ENCODE measurements around the gene SNCB. TPM values are rescaled to one million over a fixed set of nuclear protein-coding genes. Genes with fewer than 3 reads are reported as not detected.
A peak's percentile ranks its signal among the peaks of the same experiment; 100 is the strongest.

SNCB gene
- total and polyA plus RNA-seq, 2 of the 8 experiments (the other 6 are each of a cell fraction or from before 2014, with no cell fraction given) = 4.2 to 5.9 TPM

DNA sequence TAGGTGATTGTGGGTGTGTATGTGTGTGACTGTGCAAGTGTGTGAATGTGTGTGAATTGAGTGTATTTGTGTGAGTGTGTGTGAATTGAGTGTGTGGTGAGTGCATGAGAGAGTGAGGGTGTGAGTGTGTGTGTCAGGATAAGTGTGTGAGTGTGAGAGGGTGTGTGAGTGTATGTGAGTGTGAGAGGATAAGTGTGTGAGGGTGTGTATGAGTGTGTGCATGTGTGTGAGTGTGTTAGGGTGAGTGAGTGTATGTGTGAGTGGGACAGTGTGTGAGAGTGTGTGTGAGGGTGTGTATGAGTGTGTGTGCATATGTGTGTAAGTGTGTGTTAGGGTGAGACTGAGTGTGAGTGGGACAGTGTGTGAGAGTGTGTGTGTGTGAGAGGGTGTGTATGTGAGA lies 42.0 kb downstream of the SNCB start:
- Histone ChIP-seq H3K4me3 (ENCODE audit: extremely low read depth in 1 of 4, insufficient read depth in 2 of 4, low read depth in 3 of 4, low read length in 4 of 4) (no peak overlapping the region), H3K4me2 (ENCODE audit: insufficient read depth in 1 of 2, low read depth in 2 of 2, low read length in 2 of 2) (no peak overlapping the region), H3K79me2 (ENCODE audit: control insufficient read depth in 1 of 2, insufficient read depth in 2 of 2, low read length in 2 of 2) (no peaks in the 10 kb centered on the region), H2BK12ac (ENCODE audit: low read depth, low read length) (0 out of 2 replicates have a peak overlapping the region, but pooled peaks have one; percentile 14), H3K9ac (replicated peaks in 1 of 4; ENCODE audit: extremely low read depth in 1 of 4, low read depth in 3 of 4, low read length in 3 of 4) (no peak overlapping the region), H2BK20ac (ENCODE audit: low read length) (0 out of 2 replicates have a peak overlapping the region, but pooled peaks have one; percentile 6), H3K23me2 (ENCODE audit: low read depth, low read length) (peaks cover 19% of the 10 kb centered on the region; the same call in 1 of the 2 replicates), H3K9me3 (ENCODE audit: insufficient read depth in 2 of 2, low read depth in 1 of 2, low read length in 1 of 2) (peaks cover 17 to 26% of the 10 kb centered on the region in 2 experiments), H3K14ac (ENCODE audit: insufficient read length) (no peak overlapping the region), H3K18ac (ENCODE audit: extremely low read depth, low read length) (no peak overlapping the region), H3K79me1 (ENCODE audit: low read depth, low read length) (no peaks in the 10 kb centered on the region), H4K8ac (ENCODE audit: extremely low read depth, insufficient read depth, low read length) (no peak overlapping the region), H3K36me3 (ENCODE audit: control insufficient read depth in 2 of 4, insufficient read depth in 4 of 4, low read length in 3 of 4) (no peaks in the 10 kb centered on the region), H4K91ac (replicated peaks; ENCODE audit: insufficient read length, low read length) (peak overlapping the region; percentile 47), H4K5ac (ENCODE audit: insufficient read length, low read depth, low read length) (no peak overlapping the region), H3K56ac (replicated peaks; ENCODE audit: insufficient read length, low read depth, low read length) (peak overlapping the region; percentile 88), H3K4ac (replicated peaks; ENCODE audit: insufficient read length, low read depth, low read length) (no peak overlapping the region), H2BK15ac (ENCODE audit: low read length) (no peak overlapping the region), H2AK5ac (ENCODE audit: low read depth, low read length) (no peak overlapping the region), H3K4me1 (replicated peaks in 1 of 4; ENCODE audit: control insufficient read depth in 3 of 4, insufficient read depth in 4 of 4, low read length in 3 of 4) (no peaks in the 10 kb centered on the region), H2BK120ac (replicated peaks; ENCODE audit: low read depth, low read length) (no peak overlapping the region), H3K27me3 (replicated peaks in 1 of 4; ENCODE audit: control insufficient read depth in 3 of 4, extremely low read depth in 1 of 4, insufficient read depth in 3 of 4, low read length in 3 of 4) (no peaks in the 10 kb centered on the region; a peak in 1 of 7 replicates), H3K27ac (ENCODE audit: low read depth, low read length) (no peak overlapping the region), H3K23ac (ENCODE audit: insufficient read length) (no peak overlapping the region), H2BK5ac (ENCODE audit: low read depth, low read length) (no peak overlapping the region), H2AFZ (ENCODE audit: low read length) (no peak overlapping the region), H4K20me1 (replicated peaks in 1 of 2; ENCODE audit: control insufficient read depth in 1 of 2, insufficient read depth in 2 of 2, low read length in 2 of 2) (peaks cover 0 to 11% of the 10 kb centered on the region in 2 experiments)
- FAIRE-seq (no peak), DNase-seq (ENCODE audit: low read depth in 1 of 2, low spot score in 2 of 2) (no peak)
- TF ChIP-seq TAF1 (IDR thresholded peaks at IDR 0.05; ENCODE audit: low read depth, low read length) = no peak
- TF ChIP-seq, protein P1, sequence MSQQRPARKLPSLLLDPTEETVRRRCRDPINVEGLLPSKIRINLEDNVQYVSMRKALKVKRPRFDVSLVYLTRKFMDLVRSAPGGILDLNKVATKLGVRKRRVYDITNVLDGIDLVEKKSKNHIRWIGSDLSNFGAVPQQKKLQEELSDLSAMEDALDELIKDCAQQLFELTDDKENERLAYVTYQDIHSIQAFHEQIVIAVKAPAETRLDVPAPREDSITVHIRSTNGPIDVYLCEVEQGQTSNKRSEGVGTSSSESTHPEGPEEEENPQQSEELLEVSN (IDR thresholded peaks at IDR 0.05) = no peak
- no peak for TF ChIP-seq RAD21 (IDR thresholded peaks at IDR 0.05 in 1 of 2, conservative IDR thresholded peaks at IDR 0.05 in 1 of 2; ENCODE audit: low read depth in 2 of 2, low read length in 2 of 2)
- TF ChIP-seq, protein P2, sequence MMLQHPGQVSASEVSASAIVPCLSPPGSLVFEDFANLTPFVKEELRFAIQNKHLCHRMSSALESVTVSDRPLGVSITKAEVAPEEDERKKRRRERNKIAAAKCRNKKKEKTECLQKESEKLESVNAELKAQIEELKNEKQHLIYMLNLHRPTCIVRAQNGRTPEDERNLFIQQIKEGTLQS (IDR thresholded peaks at IDR 0.05; ENCODE audit: insufficient read depth, low read depth, low read length) = no peak
- TF ChIP-seq POLR2A (IDR thresholded peaks at IDR 0.05; ENCODE audit: control extremely low read depth in 1 of 2, low read depth in 2 of 2, low read length in 2 of 2) = no peak
- ChIA-PET CTCF (ENCODE audit: partially characterized antibody) (interaction anchor here (2.7 kb wide), 1 partner anchor 15 kb away, joined by 18 read pairs; no protein-coding TSS in a partner anchor), POLR2A (ENCODE audit: partially characterized antibody) (interaction anchor here (1.3 kb wide), 1 partner anchor 52 kb away, joined by 3 read pairs; no protein-coding TSS in a partner anchor)
